SIG-M5 (cell line): ENCODE results near the gene SUGP1.

Experiments used
- DNase-seq: peaks from one replicate; lab custom pipeline; 2025; lab: John Stamatoyannopoulos, UW

SUGP1 gene

GRCh38 chr19:19229701-19230100 is 90.6 kb downstream of the SUGP1 start:
- DNase-seq: no peak

- DNase-seq: no peak
Observed at GRCh38 chr19:19227217-19227616, 93.1 kb downstream of the SUGP1 start.

GRCh38 chr19:19226663-19227062 is 93.6 kb downstream of the SUGP1 start:
- DNase-seq: no peak

GRCh38 chr19:19226204-19226603 is 94.1 kb downstream of the SUGP1 start:
- no peak for DNase-seq
